Gastrocnemius medialis (tissue), 4 donors: Measurements from ENCODE around the gene IGF2. TPM values are rescaled to one million over a fixed set of nuclear protein-coding genes. Genes with fewer than 3 reads are reported as not detected.

ENCODE experiments used
- ATAC-seq, 2 donors: fragments of 150-250 bp; one replicate each; pipeline ENCODE4 v1.9.1; 2016
- DNase-seq, 2 donors: peaks; one replicate each; pipeline ENCODE4 v3.0.0-alpha.2; 2019
- H3K27ac ChIP-seq, 4 donors: fragments of 200-600 bp; sonication (generic); 1 replicate in 1 of 4; 2 replicates in 3 of 4; pipeline ENCODE4 v1.5.1; 2016 to 2018; ENCODE audit warnings: mild to moderate bottlenecking in 2 of 4, moderate library complexity in 1 of 4
- H3K27me3 ChIP-seq, 3 donors: fragments of 200-600 bp; sonication (generic) in 2 of 3; 1 replicate in 1 of 3; 2 replicates in 2 of 3; pipeline versions ENCODE4 v1.5.1 to v1.6.0; 2016 to 2019; ENCODE audit warnings: mild to moderate bottlenecking in 1 of 3, moderate library complexity in 1 of 3
- H3K36me3 ChIP-seq, 2 donors: fragments of 200-600 bp; sonication (generic) in 1 of 2; one replicate each; pipeline ENCODE4 v1.5.1; 2017 to 2018
- H3K4me1 ChIP-seq, 2 donors: fragments of 200-600 bp; sonication (generic) in 1 of 2; one replicate each; pipeline ENCODE4 v1.5.1; 2016 to 2017; ENCODE audit warnings: mild to moderate bottlenecking in 2 of 2
- H3K4me3 ChIP-seq, 4 donors: fragments of 200-600 bp; sonication (generic) in 3 of 4; 1 replicate in 1 of 4; 2 replicates in 3 of 4; pipeline ENCODE4 v1.5.1; 2016 to 2019; ENCODE audit warnings: mild to moderate bottlenecking in 2 of 4
- H3K9me3 ChIP-seq, 3 donors: fragments of 200-600 bp; sonication (generic) in 2 of 3; 1 replicate in 1 of 3; 2 replicates in 2 of 3; pipeline ENCODE4 v1.5.1; 2016 to 2019
- POLR2A ChIP-seq, 2 donors: fragments of 450-650 bp; IDR thresholded peaks; one replicate each; pipeline ENCODE4 v1.6.1; 2017; ENCODE audit warnings: antibody characterized with exemption in 2 of 2, mild to moderate bottlenecking in 2 of 2, moderate library complexity in 2 of 2
- in situ Hi-C, 4 donors: fragments of 200-750 bp; cut with MboI; loops; one replicate each; pipeline versions ENCODE4 v1.15.0 to v1.8.0; 2017; ENCODE audit warnings: low sequenced_read_pairs in 4 of 4
- intact Hi-C: fragments of 100-400 bp; cut with DNase I; formaldehyde crosslinking; loops from one replicate; pipeline ENCODE4 v1.15.1; 2023; ENCODE audit warnings: low total_unique reads
- total RNA-seq, 4 donors: library from RNA; depleted of rRNA; stranded (reverse); fragments of >200 nt; gene quantifications; one replicate each; pipeline versions ENCODE4 v1.1.0 to v1.2.3, GENCODE V29; 2016
- TF ChIP-seq, protein P1 (sequence below), 5 experiments: fragments of 450-650 bp in 3 of 5; fragments of 200-600 bp in 2 of 5; sonication (generic) in 2 of 5; IDR thresholded peaks in 4 of 5; conservative IDR thresholded peaks in 1 of 5; 1 replicate in 4 of 5; 2 replicates in 1 of 5; pipeline ENCODE4 v1.5.1; 2016 to 2019; ENCODE audit warnings: antibody characterized with exemption in 5 of 5, mild to moderate bottlenecking in 3 of 5, moderate library complexity in 3 of 5

Gene IGF2, protein sequence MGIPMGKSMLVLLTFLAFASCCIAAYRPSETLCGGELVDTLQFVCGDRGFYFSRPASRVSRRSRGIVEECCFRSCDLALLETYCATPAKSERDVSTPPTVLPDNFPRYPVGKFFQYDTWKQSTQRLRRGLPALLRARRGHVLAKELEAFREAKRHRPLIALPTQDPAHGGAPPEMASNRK
- total RNA-seq, result 10 to 100 TPM; 21.6 to 42.4 (median 29.2) TPM

DNA sequence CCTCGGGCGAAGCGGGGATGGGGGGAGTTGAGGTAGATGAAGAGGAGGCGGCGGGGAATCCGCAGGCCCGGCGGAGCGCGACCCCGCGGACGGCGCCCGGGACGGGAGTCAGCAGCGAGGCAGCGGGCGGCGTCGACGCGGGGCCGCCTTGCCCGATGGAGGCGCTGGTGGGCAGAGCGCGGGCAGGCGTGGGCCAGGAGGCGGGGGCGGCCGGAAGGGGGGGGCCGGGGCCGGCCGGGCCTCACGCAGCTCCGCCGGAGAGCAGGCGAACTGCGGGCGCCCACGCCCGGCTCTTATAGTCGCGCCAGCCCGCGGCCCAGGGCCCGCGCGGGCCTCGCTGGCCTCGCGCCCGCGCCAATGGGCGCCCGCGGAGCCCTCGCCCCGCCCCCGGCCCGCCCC, at the start of gene IGF2:
Gene IGF2, minus strand, starts transcription at position 267 of the 399 bp plus-strand sequence. CDS start 3,866 bp downstream, outside the sequence.
- DNase-seq, result no peak

DNA sequence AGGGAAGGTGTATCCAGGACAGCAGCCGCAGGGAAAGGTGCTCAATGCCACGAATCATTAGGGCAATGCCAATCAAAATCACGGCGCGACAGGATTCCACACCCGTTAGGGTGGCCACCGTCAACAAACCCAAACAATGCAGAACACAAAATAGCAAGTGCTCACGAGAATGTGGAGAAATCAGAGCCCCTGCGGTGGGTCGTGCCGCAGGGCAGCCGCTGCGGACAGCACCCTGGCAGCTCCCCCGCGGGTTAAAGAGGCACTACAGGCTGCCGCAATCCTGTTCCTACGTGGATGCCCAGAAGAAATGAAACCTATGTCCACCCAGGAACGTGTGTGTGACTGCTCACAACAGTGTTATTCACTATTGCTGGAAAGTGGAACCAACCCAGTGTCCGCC, 49.6 kb upstream of the IGF2 start:
- TF ChIP-seq, protein P1, sequence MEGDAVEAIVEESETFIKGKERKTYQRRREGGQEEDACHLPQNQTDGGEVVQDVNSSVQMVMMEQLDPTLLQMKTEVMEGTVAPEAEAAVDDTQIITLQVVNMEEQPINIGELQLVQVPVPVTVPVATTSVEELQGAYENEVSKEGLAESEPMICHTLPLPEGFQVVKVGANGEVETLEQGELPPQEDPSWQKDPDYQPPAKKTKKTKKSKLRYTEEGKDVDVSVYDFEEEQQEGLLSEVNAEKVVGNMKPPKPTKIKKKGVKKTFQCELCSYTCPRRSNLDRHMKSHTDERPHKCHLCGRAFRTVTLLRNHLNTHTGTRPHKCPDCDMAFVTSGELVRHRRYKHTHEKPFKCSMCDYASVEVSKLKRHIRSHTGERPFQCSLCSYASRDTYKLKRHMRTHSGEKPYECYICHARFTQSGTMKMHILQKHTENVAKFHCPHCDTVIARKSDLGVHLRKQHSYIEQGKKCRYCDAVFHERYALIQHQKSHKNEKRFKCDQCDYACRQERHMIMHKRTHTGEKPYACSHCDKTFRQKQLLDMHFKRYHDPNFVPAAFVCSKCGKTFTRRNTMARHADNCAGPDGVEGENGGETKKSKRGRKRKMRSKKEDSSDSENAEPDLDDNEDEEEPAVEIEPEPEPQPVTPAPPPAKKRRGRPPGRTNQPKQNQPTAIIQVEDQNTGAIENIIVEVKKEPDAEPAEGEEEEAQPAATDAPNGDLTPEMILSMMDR (IDR thresholded peaks at IDR 0.05 in 4 of 5, conservative IDR thresholded peaks at IDR 0.05 in 1 of 5), result no peak
- no peak for TF ChIP-seq POLR2A (IDR thresholded peaks at IDR 0.05)
- in situ Hi-C loops (loop anchor here in 3 of 4 donors (25.0 kb wide), 2 partner anchors 224 to 249 kb away; partner anchors contain the start of genes TSSC4 (in 2 of the 3), KCNQ1 (in 1 of the 3) and TRPM5 (in 1 of the 3)), intact Hi-C loops (no loop called here)
- H3K9me3 ChIP-seq, result no peaks in the 10 kb centered on the region
- no peak for ATAC-seq
- peaks cover 28 to 37% (median 35%) of the 10 kb centered on the region in 3 donors for H3K27me3 ChIP-seq
- no peaks in the 10 kb centered on the region for H3K36me3 ChIP-seq
- H3K27ac ChIP-seq, result no peak overlapping the region
- no peak for DNase-seq
- no peak overlapping the region for H3K4me3 ChIP-seq
- no peaks in the 10 kb centered on the region for H3K4me1 ChIP-seq

More for the DNA sequence above, at the start of gene IGF2:
- no peaks in the 10 kb centered on the region for H3K9me3 ChIP-seq
- peak within 1 kb of the TSS; percentile 55 to 68 (median 66) for H3K27ac ChIP-seq
- peaks cover 51 to 79% (median 73%) of the 10 kb centered on the region in 3 donors for H3K27me3 ChIP-seq
- intact Hi-C loops, result no loop called here
- H3K4me3 ChIP-seq, result peak within 1 kb of the TSS; percentile 39 to 50 (median 48)
- TF ChIP-seq, protein P1 (IDR thresholded peaks at IDR 0.05 in 4 of 5, conservative IDR thresholded peaks at IDR 0.05 in 1 of 5), result no peak
- TF ChIP-seq POLR2A (IDR thresholded peaks at IDR 0.05), result peak in 1 of 2 donors; percentile 12
- ATAC-seq, result no peak
- H3K4me1 ChIP-seq, result peaks cover 5 to 11% of the 10 kb centered on the region in 2 donors
- H3K36me3 ChIP-seq, result no peaks in the 10 kb centered on the region
- in situ Hi-C loops, result loop anchor here in 1 of 4 donors (25.0 kb wide), 1 partner anchor 102 kb away; no protein-coding TSS in a partner anchor

DNA sequence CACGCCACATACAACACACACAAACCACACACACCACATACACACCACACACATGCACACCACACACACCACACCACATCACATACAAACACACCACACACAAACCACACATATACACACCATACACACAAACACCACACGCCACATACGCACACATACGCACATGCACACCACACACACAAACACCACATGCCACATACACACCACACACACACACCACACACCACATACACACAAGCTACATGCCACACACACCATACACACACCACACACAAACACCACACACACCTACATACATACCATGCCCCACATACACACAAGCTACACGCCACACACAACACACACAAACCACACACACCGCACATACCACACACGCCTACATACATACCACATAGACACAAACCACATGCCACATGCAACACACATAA, 48.1 kb upstream of the IGF2 start:
- no peak for DNase-seq
- H3K4me1 ChIP-seq, result no peaks in the 10 kb centered on the region
- no peaks in the 10 kb centered on the region for H3K9me3 ChIP-seq
- H3K4me3 ChIP-seq, result no peak overlapping the region
- ATAC-seq, result no peak
- no peak for TF ChIP-seq POLR2A (IDR thresholded peaks at IDR 0.05)
- TF ChIP-seq, protein P1 (IDR thresholded peaks at IDR 0.05 in 4 of 5, conservative IDR thresholded peaks at IDR 0.05 in 1 of 5), result no peak
- H3K36me3 ChIP-seq, result no peaks in the 10 kb centered on the region
- H3K27ac ChIP-seq, result no peak overlapping the region
- peaks cover 28 to 37% (median 35%) of the 10 kb centered on the region in 3 donors for H3K27me3 ChIP-seq
- intact Hi-C loops, result no loop called here
- in situ Hi-C loops, result loop anchor here in 3 of 4 donors (25.0 kb wide), 2 partner anchors 225 to 250 kb away; partner anchors contain the start of genes TSSC4 (in 2 of the 3), KCNQ1 (in 1 of the 3) and TRPM5 (in 1 of the 3)

DNA sequence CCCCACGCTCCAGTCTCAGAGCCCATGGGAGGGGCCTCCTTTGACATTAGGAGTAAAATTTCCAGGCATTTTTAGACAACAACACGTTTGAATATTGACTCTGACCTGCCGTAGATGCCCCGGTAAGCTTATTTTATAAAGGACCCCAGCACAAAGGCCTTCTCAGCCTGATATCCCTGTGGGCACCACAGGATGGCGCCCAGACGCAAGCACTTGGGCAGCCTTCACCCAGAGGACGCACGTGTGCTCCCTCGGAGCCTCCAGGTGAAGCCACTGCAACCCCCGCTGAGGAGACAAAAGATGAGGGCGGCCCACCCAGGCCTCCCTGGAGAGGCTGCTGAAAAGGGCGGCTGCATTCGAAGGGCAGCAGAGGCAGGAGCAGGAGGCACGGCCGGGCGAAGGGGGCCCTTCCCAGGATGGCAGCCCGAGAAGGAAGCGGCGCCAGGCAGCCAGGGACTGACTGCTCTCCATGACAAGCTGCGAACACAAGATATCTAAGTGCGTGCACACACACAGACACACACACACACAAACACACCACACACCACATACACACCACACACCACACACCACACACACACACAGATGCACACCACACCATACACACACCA, 47.6 kb upstream of the IGF2 start:
- Histone ChIP-seq H3K36me3 (no peaks in the 10 kb centered on the region), H3K4me1 (no peaks in the 10 kb centered on the region), H3K27me3 (peaks cover 28 to 37% (median 33%) of the 10 kb centered on the region in 3 donors), H3K27ac (no peak overlapping the region), H3K4me3 (no peak overlapping the region), H3K9me3 (no peaks in the 10 kb centered on the region)
- TF ChIP-seq, protein P1 (IDR thresholded peaks at IDR 0.05 in 4 of 5, conservative IDR thresholded peaks at IDR 0.05 in 1 of 5), result peak in 2 of 5 experiments; percentile 8 to 29
- no peak for TF ChIP-seq POLR2A (IDR thresholded peaks at IDR 0.05)
- ATAC-seq (no peak), DNase-seq (no peak)
- in situ Hi-C loops, result loop anchor here in 3 of 4 donors (25.0 kb wide), 2 partner anchors 226 to 251 kb away; partner anchors contain the start of genes TSSC4 (in 2 of the 3), KCNQ1 (in 1 of the 3) and TRPM5 (in 1 of the 3)
- intact Hi-C loops, result no loop called here
